HG02852 (cell line): Measurements from ENCODE around the gene PSG11.
"Not testable (repeated sequence)": the region's sequence is repeated elsewhere in the genome, so short reads cannot be mapped to it uniquely, and the experiment has no call there.

Experiments
- ATAC-seq: cut with Tn5 transposase; IDR thresholded peaks from one replicate; pipeline ENCODE4 v1.9.1; 2021; ENCODE audit warnings: mild to moderate bottlenecking, moderate library complexity; ENCODE audit not compliant: unreplicated experiment

Gene PSG11

DNA sequence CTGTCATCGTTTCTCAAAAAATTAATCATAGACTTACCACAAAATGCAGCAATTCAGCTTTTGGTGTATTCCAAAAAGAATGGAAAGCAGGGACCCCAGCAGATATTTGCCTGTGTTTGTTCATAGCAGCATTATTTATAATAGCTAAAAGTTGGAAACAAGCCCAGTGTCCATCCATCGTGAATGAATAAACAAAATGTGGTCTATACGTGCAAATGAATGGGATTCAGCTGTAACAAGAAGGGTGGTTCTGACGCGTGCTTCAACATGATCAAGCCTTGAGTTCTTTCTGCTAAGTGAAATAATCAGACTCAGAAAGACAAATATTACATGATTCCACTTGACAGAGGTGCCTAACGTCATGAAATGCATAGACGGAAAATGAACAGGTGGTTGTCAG, 36.4 kb downstream of the PSG11 start:
- ATAC-seq: no peak

DNA sequence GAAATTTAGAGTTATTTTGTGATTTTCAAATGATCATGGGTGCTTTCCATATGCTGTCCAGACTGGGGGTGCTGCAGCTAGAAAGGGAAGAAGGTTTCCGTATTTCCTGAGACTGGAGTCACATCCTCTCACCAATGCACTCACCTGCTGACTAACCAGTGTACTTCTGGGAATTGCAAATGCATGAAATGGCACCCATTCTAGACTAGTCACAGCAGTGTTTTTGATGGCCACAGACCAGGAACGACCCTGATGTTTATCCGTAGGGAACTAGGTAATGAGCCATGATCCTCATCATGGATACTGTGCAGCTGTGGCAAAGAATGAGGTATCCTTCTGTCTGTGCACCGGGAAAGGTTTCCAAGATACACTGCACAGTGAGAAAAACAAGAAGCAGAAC, 37.1 kb downstream of the PSG11 start:
- not testable (repeated sequence) for ATAC-seq

DNA sequence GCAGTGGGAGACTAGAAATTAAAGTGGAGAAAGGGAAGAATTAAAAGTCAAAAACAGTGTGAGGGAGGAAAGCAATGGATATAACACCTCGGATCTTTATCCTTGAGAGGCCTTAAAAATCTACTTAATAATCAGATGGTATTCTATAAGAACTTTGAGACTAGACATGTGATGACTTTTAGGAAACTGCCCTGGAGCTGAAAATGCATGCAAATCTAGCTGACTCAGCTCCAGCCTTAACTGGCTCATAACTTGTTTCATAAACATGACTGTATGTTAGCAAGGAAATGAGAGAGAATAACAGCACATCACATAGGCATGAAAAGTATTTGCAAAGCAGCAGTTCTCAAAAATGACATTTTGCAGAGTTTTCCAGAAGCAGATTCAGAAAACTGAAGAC, 38.1 kb downstream of the PSG11 start:
- not testable (repeated sequence) for ATAC-seq

DNA sequence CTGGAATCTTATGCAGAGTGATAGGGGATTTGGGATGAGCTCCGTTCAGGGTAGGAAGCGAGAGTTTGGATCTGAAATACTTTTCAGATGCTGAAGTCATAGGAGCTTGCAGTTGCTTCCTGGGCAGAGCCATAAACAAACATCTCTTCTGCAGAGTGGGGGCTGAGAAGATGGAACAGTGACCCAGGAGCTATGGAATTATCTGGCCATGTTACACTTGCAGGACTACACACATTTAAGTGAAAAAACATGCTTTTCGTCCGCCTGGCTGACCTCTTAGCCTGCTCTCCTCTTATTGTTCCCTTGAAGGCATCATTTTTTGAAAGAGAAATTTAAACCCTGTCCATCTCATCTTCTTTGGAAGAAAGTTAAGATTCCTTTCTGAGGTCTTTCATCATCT, 40.7 kb downstream of the PSG11 start:
- ATAC-seq: no peak

DNA sequence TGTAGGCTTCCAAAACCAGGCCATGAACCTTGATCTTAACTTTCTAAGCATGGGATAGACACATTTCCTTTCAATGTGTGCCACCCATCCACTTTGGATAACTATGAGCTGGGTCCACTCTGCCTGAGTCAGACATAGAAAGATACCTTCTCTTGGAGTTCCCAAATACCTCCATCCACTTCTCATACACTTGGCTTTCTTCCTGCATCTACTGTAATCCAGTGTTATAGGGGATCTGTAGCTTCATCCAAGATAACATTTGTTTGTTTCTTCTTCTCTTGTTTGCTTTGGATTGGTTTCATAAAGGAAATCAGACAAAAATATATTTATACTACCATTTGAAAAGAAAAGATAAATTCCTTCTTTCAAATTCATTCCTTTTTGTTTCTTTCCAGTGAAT, 44.2 kb downstream of the PSG11 start:
- ATAC-seq: not testable (repeated sequence)

DNA sequence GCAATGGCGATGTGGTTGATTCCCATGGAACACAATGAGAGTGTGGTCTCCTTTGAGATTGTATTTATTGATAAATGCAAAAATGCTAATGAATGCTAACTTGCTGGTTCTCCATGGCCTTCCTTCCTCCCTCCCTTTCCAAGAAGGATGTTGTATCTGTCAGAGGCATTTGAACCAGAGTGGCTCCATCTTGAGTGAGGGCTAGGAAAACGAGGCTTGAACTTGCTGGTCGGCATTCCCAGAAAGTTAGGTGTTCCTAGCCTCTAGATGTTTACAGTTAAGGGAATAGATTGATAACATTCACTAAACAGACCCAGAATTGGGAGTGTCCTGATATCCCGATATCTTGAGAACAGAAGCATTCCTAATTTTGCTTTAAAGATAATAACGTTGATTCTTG, 54.8 kb downstream of the PSG11 start:
- ATAC-seq: not testable (repeated sequence)

DNA sequence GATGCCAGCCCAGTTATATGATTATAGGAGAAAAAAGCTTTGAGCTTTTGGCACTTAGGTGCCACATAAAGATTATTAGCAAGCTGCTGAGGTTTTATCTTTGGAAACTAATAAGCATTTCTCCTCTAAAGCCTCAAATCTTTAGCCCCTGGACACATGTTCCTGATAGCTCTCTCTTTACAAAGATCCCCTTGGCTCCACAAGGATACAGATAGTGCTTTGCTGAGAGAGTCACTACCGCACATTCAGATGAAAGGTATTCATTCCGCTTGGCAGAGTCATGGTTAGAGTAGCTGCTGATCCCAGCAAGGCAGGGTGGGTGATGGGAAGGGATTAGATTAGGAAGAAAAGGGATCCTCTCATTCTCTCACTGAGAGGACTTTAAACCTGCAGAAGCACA, 61.1 kb downstream of the PSG11 start:
- ATAC-seq: no peak

DNA sequence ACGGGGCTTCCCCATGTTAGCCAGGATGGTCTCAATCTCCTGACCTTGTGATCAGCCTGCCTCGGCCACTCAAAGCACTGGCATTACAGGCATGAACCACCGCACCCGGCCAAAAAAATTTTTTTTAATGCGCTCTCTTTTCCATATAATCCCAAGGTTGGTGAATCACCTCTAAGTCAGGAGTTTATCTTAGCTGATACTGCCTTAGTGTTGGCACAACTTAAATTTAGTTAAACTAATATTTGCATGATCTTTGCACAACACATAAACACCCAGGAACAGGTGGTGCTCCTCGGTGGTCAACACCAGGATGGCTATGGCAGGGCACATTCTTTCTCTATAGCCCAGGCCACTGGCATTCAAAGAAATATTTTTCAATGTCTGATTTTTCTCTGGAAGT, 65.2 kb downstream of the PSG11 start:
- no peak for ATAC-seq
